ENCODE data around the gene CACNA1A. TPM values are rescaled to one million over a fixed set of nuclear protein-coding genes. Genes with fewer than 3 reads are reported as not detected.

Gene CACNA1A
- total and polyA plus RNA-seq, 2 of the 4 experiments (the other 2 are of a cell fraction) = 5.9 to 15.0 TPM

- Histone ChIP-seq H2BK15ac (ENCODE audit: low read depth, low read length) (no peak overlapping the region), H3K56ac (ENCODE audit: extremely low read depth, insufficient read depth, low read length) (no peak overlapping the region), H3K14ac (replicated peaks; ENCODE audit: low read depth, low read length) (no peak overlapping the region), H3K23ac (ENCODE audit: low read depth, low read length) (no peak overlapping the region), H3K9me1 (ENCODE audit: insufficient read depth, low read length) (no peaks in the 10 kb centered on the region), H3K36me3 (ENCODE audit: control insufficient read depth, insufficient read depth, low read length) (peaks cover 5% of the 10 kb centered on the region; the same call in 1 of the 2 replicates), H4K91ac (ENCODE audit: insufficient read depth, low read depth, low read length) (no peak overlapping the region), H3K27ac (ENCODE audit: insufficient read depth, low read length) (no peak overlapping the region), H2BK5ac (ENCODE audit: low read depth, low read length, poor library complexity, severe bottlenecking) (no peak overlapping the region), H4K20me1 (ENCODE audit: insufficient read depth, low read length) (no peaks in the 10 kb centered on the region), H3K27me3 (ENCODE audit: control insufficient read depth, insufficient read depth, low read length) (no peaks in the 10 kb centered on the region), H3K9me3 (ENCODE audit: control insufficient read depth, insufficient read depth, low read length) (no peaks in the 10 kb centered on the region; the same call in 1 of the 2 replicates), H2AFZ (replicated peaks; ENCODE audit: low read length, poor library complexity) (no peak overlapping the region), H2BK20ac (ENCODE audit: low read depth, low read length) (no peak overlapping the region), H3K4me2 (ENCODE audit: low read depth, low read length) (no peak overlapping the region), H3K18ac (ENCODE audit: low read depth, low read length) (no peak overlapping the region), H4K8ac (ENCODE audit: low read depth in 2 of 2, low read length in 2 of 2) (no peak overlapping the region), H3K4me1 (ENCODE audit: control insufficient read depth, insufficient read depth, low read length) (no peaks in the 10 kb centered on the region), H3K9ac (ENCODE audit: low read depth, low read length) (no peak overlapping the region), H3K4me3 (ENCODE audit: insufficient read depth, low read depth, low read length) (no peak overlapping the region), H2BK120ac (ENCODE audit: low read depth, low read length) (no peak overlapping the region), H2AK5ac (ENCODE audit: low read depth, low read length) (no peak overlapping the region), H3K4ac (ENCODE audit: low read depth, low read length) (no peak overlapping the region), H4K5ac (ENCODE audit: low read depth, low read length) (no peak overlapping the region), H2AK9ac (replicated peaks; ENCODE audit: low read depth, low read length, poor library complexity) (no peak overlapping the region), H3K79me1 (ENCODE audit: low read depth in 1 of 2, low read length in 2 of 2) (no peaks in the 10 kb centered on the region)
- no CpG with 5 or more reads among the region's 3 CpGs for WGBS, 2 experiments (ENCODE audit: extremely low coverage in 2 of 2, insufficient read length in 1 of 2)
- ATAC-seq (ENCODE audit: low read depth) (no peak), DNase-seq (no peak)
- in situ Hi-C loops (cut with MboI; ENCODE audit: low sequenced_read_pairs) = no loop called here
- dilution Hi-C loops (cut with HindIII; ENCODE audit: low sequenced_read_pairs, unreplicated experiment) = no loop called here
- CTCF ChIA-PET = no interaction called here
- POLR2A ChIA-PET (ENCODE audit: unreplicated experiment) = no interaction called here
- no TSS peak for BruUV-seq (replicated peaks)
- no peak for TF ChIP-seq MXI1 (IDR thresholded peaks at IDR 0.05; ENCODE audit: borderline replicate concordance, low read depth, low read length)
- no peak for TF ChIP-seq ELK1 (IDR thresholded peaks at IDR 0.05; ENCODE audit: borderline replicate concordance, low read depth, low read length)
- TF ChIP-seq, protein P1, sequence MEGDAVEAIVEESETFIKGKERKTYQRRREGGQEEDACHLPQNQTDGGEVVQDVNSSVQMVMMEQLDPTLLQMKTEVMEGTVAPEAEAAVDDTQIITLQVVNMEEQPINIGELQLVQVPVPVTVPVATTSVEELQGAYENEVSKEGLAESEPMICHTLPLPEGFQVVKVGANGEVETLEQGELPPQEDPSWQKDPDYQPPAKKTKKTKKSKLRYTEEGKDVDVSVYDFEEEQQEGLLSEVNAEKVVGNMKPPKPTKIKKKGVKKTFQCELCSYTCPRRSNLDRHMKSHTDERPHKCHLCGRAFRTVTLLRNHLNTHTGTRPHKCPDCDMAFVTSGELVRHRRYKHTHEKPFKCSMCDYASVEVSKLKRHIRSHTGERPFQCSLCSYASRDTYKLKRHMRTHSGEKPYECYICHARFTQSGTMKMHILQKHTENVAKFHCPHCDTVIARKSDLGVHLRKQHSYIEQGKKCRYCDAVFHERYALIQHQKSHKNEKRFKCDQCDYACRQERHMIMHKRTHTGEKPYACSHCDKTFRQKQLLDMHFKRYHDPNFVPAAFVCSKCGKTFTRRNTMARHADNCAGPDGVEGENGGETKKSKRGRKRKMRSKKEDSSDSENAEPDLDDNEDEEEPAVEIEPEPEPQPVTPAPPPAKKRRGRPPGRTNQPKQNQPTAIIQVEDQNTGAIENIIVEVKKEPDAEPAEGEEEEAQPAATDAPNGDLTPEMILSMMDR (conservative IDR thresholded peaks at IDR 0.05; ENCODE audit: low read depth, low read length) = no peak
- TF ChIP-seq MAFK (IDR thresholded peaks at IDR 0.05; ENCODE audit: low read depth, low read length) = no peak
- TF ChIP-seq CHD1 (IDR thresholded peaks at IDR 0.05; ENCODE audit: low read depth, low read length) = no peak
- TF ChIP-seq RFX5 (IDR thresholded peaks at IDR 0.05; ENCODE audit: low read depth, low read length) = no peak
- no peak for TF ChIP-seq RAD21 (IDR thresholded peaks at IDR 0.05; ENCODE audit: low read length)
- no peak for TF ChIP-seq MAZ (IDR thresholded peaks at IDR 0.05; ENCODE audit: borderline replicate concordance, low read depth, low read length)
- no peak for TF ChIP-seq FOS (IDR thresholded peaks at IDR 0.05; ENCODE audit: low read depth, low read length)
- TF ChIP-seq NFE2L2 (IDR thresholded peaks at IDR 0.05; ENCODE audit: low read depth, low read length) = no peak
- TF ChIP-seq RCOR1 (IDR thresholded peaks at IDR 0.05; ENCODE audit: insufficient replicate concordance, low read length) = no peak
- TF ChIP-seq SMC3 (IDR thresholded peaks at IDR 0.05; ENCODE audit: low read depth, low read length) = no peak
- no peak for TF ChIP-seq POLR2A (IDR thresholded peaks at IDR 0.05; ENCODE audit: low read depth, low read length)
- TF ChIP-seq BHLHE40 (IDR thresholded peaks at IDR 0.05; ENCODE audit: low read depth, low read length) = no peak
- TF ChIP-seq CEBPB (IDR thresholded peaks at IDR 0.05; ENCODE audit: low read depth, low read length) = no peak
- TF ChIP-seq, protein P2, sequence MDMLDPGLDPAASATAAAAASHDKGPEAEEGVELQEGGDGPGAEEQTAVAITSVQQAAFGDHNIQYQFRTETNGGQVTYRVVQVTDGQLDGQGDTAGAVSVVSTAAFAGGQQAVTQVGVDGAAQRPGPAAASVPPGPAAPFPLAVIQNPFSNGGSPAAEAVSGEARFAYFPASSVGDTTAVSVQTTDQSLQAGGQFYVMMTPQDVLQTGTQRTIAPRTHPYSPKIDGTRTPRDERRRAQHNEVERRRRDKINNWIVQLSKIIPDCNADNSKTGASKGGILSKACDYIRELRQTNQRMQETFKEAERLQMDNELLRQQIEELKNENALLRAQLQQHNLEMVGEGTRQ (IDR thresholded peaks at IDR 0.05; ENCODE audit: low read depth, low read length) = no peak
- intact Hi-C loops (cut with micrococcal nuclease) = no loop called here
Observed at GRCh38 chr19:13314761-13315160, 191.5 kb downstream of the CACNA1A start.

Measured in IMR-90 (cell line).